A673 (cell line): ENCODE data around the gene CLEC20A.

Source experiments
- CTCF ChIP-seq: fragments of 300-800, 200-600 bp; sonication (generic); conservative IDR thresholded peaks from 2 replicates; pipeline ENCODE4 v1.5.1; 2017; ENCODE audit warnings: low read depth, mild to moderate bottlenecking, antibody characterized with exemption, low read length, moderate library complexity, mixed read lengths
- EZH2 ChIP-seq: fragments of 200-600 bp; sonication (generic); IDR thresholded peaks from 2 replicates; pipeline ENCODE4 v1.6.1; 2017; ENCODE audit warnings: borderline replicate concordance, low read depth, mild to moderate bottlenecking, mixed read lengths, antibody characterized with exemption, low read length; ENCODE audit not compliant: poor library complexity, severe bottlenecking

DNA sequence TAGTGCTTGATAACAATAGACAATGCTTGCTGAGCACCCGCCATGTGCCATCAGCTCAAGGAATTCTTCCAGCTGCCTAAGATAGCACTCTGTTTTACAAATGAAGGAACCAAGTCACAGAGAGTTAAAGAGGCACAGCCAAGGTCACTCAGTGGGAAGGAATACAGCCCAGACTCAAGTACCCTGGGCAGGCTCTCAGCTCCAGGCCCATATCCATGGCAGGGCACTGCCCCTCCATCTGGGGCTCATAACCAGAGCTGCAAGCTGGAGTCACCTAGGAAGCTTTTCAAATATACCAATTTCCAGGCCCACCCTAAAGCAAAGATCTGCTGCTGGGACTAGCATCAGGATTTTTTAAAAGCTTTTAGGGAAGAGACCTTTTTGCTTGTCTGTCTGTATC lies 1.6 kb downstream of the CLEC20A start:
- TF ChIP-seq CTCF (no peak), EZH2 (no peak)
